Skin of body (tissue), 2 donors: ENCODE measurements around the gene MOCS1. TPM values are rescaled to one million over a fixed set of nuclear protein-coding genes. Genes with fewer than 3 reads are reported as not detected.

Experiments
- DNase-seq: peaks from one replicate; lab custom pipeline; 2025; lab: John Stamatoyannopoulos, UW
- total RNA-seq: library from RNA; depleted of rRNA; stranded (reverse); fragments of >200 nt; gene quantifications from one replicate; pipeline ENCODE4 v1.2.3, GENCODE V29; 2014

MOCS1 gene
- total RNA-seq, 1 donor from 2014 or later = 21.7 TPM

GRCh38 chr6:39876826-39877225, 57.4 kb downstream of the MOCS1 start:
- DNase-seq = no peak

DNA sequence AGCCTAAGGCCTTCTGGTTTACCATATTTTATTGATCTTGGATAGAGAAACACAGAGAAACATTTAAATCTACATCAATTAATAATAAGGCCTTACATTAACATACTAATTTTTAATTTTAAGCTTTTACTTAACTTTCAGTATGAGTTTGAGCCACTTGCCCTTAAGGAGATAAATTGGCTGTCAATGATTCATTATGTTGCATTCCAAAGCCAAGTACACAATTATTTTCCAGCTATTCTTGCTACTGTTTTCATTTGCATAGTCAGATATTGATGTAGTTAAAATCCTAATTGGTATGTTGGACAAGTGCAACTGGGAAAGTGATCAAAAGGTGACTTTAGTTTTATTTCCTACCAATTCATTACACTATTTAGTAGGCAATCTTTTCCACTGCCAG, 58.2 kb downstream of the MOCS1 start:
- DNase-seq = no peak

DNA sequence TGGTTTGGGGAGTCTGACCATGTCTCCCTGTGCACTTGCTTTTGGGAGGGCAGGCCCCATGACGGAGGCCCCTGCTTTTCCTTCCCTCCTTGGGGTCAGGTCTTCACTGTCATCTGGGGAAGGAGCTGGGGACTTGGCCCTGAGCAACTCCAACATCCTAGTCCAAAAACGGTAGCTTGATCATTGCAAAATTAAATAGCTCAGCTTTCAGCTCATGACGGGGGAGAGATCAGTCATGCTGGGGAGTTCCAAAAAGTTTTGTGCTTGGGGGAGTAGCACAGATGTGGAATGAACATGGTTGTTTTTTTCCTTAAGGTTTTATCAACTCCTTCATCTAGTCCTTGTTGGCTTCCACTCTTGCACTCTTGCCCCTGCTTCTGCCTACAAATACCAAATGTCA, 60.8 kb downstream of the MOCS1 start:
- DNase-seq = no peak

DNA sequence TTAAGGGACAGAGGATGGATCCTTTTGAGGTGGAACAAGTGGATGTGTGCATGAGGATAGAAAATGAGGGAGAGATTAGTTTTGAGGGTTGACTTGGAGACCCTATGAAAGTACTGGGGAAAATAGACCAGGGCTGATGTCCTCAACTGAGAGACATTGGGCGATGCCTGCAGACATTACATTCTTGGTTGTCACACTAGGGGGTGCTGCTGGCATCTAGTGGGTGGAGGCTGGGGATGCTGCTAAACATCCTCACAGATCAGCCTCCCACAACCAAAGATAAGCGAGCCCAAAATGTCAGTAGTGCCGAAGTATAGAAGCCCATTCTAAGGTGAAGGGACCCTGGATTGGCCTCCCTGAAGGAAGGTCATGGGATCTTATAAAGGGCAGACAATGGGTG, 63.3 kb downstream of the MOCS1 start:
- DNase-seq = no peak

GRCh38 chr6:39867592-39867991, 66.7 kb downstream of the MOCS1 start:
- DNase-seq = no peak

DNA sequence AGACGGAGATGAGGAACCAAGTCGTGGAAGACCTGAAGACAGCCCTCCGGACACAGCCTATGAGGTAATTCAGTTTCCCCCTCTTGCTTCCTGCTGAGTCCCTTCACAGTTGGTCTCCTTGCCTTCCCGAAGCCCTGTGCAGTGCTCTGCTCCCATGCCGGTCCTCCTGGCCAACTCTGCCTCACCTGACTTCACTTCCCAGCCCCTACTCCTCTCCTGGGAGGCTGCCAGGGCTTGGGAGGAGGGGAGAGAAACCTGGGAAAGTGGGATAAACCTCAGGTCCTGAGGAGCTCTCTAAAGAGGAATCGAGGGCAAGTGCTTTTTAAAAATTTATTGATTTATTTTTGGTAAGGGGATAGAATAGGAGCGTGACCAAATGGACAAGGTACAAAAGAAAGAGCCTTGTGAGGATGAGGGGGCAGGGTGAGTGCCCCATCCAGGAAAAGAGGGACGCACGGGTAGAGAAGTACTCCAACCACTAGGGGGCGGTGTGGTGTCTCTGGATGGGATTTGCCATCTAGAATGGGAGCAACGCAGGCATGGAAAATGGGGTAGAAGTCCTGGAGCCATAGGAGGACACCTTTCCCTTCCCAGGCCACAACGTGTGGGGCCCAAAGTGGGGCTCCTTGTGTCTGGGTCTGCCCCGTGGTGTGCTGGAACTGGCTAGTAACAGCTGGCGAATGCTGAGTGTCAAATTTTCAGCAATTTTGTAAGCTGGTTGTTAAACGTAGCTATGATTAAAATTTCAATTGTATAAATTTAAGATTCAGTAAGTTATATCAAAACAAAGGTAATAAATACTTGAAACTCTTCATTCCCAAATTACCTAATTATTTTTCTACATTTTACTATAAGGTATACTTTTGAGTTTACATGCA, 69.0 kb downstream of the MOCS1 start:
- no peak for DNase-seq

DNA sequence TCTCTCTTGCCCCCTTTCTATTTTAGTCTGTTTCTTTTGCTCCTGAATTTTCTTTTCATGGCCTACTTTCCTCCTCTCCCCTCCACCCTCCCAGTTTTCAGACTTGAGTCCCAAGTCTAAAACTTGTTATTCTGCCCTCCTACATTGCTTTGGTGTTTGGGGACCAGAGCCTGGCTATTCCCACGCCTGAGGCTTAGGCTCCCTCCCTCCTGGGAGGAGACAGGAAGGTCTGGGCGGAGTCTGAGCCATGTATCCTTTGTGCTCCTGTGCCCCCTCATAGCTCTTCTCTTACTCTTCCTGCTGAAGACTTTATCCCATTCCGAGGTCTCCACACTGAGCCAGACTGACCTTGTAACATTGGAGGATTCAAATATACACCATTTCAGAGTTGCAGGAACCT, 72.6 kb downstream of the MOCS1 start:
- DNase-seq = no peak

- no peak for DNase-seq
Measured at GRCh38 chr6:39859025-39859424, 75.2 kb downstream of the MOCS1 start.

- no peak for DNase-seq
Measured at GRCh38 chr6:39855356-39855995, 78.8 kb downstream of the MOCS1 start.

Other genes starting within 250 kb of the MOCS1 start
- gene KIF6, start 209.1 kb downstream of the MOCS1 start, total RNA-seq = 0.79 TPM
- 32.2 TPM for gene DAAM2, start 142.1 kb downstream of the MOCS1 start, total RNA-seq